GM21786 (cell line): Measurements from ENCODE around the gene KHSRP.

Experiments used
- ATAC-seq: cut with Tn5 transposase; IDR thresholded peaks from one replicate; pipeline ENCODE4 v1.9.1; 2021; ENCODE audit not compliant: unreplicated experiment

KHSRP gene, protein sequence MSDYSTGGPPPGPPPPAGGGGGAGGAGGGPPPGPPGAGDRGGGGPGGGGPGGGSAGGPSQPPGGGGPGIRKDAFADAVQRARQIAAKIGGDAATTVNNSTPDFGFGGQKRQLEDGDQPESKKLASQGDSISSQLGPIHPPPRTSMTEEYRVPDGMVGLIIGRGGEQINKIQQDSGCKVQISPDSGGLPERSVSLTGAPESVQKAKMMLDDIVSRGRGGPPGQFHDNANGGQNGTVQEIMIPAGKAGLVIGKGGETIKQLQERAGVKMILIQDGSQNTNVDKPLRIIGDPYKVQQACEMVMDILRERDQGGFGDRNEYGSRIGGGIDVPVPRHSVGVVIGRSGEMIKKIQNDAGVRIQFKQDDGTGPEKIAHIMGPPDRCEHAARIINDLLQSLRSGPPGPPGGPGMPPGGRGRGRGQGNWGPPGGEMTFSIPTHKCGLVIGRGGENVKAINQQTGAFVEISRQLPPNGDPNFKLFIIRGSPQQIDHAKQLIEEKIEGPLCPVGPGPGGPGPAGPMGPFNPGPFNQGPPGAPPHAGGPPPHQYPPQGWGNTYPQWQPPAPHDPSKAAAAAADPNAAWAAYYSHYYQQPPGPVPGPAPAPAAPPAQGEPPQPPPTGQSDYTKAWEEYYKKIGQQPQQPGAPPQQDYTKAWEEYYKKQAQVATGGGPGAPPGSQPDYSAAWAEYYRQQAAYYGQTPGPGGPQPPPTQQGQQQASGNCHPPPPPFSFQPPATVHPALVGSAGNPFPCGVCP

GRCh38 chr19:6424195-6424938 is at the start of gene KHSRP:
TSS of gene KHSRP (minus strand) at chr19:6424811. CDS start at chr19:6424701, 110 bp downstream.
- no peak for ATAC-seq

DNA sequence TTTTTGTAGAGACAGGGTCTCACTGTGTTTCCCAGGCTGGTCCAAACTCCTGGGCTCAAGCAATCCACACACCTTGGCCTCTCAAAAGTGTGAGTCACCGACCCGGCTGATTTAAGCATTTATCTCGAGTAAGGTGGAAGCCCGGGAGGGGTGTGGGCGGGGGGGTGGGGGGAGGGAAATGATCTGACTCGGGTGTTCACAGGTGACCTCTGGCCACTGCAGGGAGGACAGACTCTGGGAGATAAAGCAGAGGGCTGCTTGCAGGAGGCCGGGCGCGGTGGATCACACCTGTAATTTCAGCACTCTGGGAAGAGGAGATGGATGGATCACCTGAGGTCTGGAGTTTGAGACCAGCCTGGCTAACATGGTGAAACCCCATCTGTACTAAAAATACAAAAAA is 49.0 kb upstream of the KHSRP start:
- ATAC-seq, result no peak

DNA sequence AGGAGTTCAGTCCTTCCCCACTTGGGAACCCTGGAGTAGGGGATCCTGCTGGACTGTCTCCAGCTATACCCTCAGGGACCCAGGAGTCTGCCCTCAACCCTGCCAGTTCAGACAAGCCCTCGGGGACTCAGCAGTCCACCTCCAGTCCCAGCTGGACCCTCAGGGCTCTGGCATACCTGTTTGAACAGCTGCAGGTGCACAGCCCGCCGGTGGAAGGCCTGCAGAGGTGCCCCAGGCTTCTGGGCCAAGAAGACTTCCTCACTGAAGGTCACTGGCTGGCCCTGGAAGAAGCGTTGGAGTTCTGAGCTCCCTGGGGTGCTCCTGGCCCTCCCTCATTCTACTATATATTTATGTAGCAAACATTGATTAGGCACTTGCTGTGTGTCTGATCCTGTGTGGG is 48.1 kb upstream of the KHSRP start:
- no peak for ATAC-seq

DNA sequence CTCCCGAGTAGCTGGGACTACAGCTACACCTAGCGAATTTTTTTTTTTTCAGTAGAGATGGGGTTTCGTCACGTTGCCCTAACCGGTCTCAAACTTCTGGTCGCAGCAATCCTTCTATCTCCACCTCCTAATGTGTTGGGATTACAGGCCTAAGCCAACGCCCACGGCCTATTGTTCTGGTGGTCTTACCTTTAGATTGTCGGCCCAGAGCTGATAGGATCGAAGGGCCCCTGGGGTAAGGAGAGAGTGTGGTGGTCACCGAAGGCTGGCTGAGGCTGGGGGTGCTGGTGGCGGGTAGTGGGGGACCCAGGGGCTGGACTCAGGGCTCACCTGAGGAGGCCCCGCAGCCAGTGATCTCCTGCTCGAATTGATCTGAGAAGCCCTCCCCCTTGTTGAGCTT is 46.5 kb upstream of the KHSRP start:
- ATAC-seq, result no peak

DNA sequence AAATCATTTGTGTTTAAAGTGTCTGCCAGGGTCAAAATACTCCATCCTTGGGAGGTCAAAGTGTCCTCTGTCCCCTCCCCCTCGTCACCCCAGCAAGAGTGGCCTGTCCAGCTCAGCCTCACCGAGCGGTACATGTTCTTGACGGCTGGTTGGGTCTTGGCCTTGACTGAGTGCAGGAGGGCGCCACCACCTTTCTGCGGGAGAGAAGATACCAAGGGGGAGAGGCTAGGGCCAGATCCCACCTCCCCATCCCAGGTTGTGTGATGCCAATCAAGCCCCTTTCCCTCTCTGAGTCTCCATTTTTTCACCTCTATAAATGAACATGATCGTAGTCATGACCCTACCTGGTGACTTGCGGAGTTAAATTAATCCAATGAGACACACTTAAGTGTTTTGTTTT is 45.6 kb upstream of the KHSRP start:
- no peak for ATAC-seq

- ATAC-seq, result no peak
Measured at GRCh38 chr19:6467384-6467783, 42.8 kb upstream of the KHSRP start.

GRCh38 chr19:6466526-6467248 is 42.1 kb upstream of the KHSRP start:
- ATAC-seq, result no peak

DNA sequence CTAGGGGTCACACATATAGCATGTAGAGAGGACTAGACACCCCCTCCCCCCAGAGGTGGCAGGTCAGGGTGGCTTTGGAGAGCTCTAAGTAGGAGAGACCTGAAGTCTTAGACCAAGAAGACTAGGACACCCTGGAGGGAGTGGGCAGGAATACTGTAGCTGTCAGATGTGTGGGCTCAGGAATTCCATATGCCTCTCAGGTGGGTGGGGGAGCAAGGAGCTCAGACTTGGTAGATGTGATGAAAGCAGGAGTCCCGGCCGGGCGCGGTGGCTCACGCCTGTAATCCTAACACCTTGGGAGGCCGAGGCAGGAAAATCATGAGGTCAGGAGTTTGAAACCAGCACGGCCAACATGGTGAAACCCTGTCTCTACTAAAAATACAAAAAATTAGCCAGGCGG is 41.1 kb upstream of the KHSRP start:
- no peak for ATAC-seq

GRCh38 chr19:6465006-6465405 is 40.4 kb upstream of the KHSRP start:
- ATAC-seq, result no peak

DNA sequence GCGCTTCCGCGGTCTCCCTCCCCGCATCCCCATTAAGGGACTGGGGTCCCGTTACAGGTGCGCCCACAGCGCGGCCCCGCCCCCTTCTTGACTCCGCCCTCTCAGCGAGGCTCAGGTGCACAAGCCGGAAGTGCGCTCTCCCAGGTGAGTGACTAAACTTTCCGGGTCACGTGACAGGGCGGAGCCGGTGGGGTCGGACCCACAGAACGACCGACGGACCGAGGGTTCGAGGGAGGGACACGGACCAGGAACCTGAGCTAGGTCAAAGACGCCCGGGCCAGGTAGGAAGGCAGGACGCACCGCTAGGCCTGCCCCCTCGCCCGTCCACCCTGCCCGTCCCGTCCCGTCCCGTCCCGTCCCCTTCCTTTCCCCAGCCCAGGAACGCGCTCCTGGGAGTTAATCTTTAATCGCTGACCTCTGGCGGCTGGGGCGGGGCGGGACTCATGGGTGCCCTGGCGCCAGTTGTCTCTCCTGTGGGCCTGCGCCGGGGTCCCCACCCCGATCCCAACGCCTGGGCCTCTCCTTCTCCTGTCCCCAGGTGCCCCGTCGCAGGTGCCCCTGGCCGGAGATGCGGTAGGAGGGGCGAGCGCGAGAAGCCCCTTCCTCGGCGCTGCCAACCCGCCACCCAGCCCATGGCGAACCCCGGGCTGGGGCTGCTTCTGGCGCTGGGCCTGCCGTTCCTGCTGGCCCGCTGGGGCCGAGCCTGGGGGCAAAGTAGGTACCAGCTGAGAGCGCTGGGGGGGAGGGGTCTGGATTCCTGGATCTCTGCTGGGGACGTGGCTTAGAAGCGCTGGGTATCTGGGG is 39.7 kb upstream of the KHSRP start, which contains the start of gene CRB3:
TSS of gene CRB3 (plus strand) at position 202 of the 804 bp plus-strand sequence. CDS start at position 633, 431 bp downstream.
- ATAC-seq, result no peak

GRCh38 chr19:6460099-6460884 is 35.7 kb upstream of the KHSRP start:
- peak; percentile 60 for ATAC-seq

GRCh38 chr19:6459262-6460098 is 34.9 kb upstream of the KHSRP start, which contains the start of gene SLC25A23:
TSS of gene SLC25A23 (minus strand) at chr19:6459792. CDS start at chr19:6459628, 164 bp downstream.
- no peak for ATAC-seq

DNA sequence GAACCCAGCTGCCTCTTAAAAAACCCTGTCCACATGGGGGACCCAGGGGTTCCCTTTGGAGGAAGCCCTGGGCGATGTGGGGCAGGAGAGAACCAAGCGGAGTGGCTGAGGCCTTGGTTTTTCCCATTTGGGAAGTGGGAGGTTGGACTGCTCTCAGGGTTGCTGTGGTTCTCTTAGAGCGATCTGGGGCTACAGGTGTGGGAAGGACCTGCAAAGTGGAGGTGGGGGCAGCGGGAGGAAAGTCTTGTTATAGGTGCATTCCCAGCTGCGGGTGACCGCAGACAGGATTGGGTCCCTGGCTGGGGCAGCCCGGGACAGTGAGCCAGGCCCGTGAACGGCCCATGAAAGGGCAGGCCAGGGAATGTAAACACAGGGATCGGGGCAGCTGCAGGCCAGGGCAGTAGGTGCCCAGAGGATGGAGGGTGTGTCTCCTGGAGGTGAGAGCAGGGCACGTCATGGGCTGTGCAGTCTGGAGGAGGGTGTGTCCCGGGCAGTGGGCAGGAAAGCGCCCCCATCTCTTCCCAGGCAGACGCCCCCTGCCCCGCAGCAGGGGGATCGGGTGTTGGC is 34.2 kb upstream of the KHSRP start:
- ATAC-seq, result no peak

- ATAC-seq, result no peak
Measured at GRCh38 chr19:6457958-6458694, 33.5 kb upstream of the KHSRP start.

DNA sequence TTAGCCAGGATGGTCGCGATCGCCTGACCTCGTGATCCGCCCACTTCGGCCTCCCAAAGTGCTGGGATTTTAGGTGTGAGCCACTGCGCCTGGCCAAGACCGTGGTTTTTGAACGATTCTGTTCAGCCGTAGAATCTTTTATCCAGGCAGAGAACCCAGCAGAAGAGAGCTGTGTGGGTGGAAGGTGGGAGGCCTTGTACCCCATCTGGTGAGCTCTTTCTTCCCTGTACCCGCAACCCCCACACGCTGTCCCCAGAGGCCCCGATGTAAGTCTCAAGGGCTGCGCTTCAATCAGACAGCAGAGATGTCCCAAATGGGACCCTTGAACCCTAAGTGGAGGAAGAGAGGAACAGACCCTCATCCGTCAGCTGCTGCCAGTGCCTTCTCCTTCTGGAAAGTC is 31.3 kb upstream of the KHSRP start:
- no peak for ATAC-seq

DNA sequence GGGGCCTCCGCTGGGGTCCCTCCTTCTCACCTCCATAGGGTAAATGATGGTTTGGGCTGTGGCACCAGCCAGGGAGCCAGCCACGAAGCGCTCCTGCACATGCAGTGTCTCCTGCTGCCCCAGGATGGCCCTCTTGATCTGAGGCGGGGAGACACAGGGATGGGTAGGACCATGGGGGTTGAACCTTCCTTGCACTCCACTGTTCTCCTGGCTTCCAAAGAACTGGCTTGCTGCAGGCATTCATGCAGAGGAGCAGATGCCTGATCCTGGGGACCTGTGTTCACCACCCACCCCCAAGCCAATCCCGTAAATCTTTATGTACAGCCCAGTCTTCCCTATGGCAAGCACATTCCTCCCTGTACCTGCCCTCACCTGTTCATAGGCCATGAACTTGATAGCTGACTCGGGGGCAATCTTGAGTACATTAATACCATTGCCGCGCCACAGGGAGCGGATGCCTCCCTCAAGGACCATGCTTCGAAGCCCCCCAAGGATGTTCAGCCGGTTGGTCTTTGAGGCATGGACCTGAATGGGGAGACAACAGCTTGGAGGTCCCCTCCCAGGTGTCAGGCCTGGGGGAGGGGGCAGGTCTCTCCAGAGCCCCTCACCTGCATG is 29.4 kb upstream of the KHSRP start:
- no peak for ATAC-seq

DNA sequence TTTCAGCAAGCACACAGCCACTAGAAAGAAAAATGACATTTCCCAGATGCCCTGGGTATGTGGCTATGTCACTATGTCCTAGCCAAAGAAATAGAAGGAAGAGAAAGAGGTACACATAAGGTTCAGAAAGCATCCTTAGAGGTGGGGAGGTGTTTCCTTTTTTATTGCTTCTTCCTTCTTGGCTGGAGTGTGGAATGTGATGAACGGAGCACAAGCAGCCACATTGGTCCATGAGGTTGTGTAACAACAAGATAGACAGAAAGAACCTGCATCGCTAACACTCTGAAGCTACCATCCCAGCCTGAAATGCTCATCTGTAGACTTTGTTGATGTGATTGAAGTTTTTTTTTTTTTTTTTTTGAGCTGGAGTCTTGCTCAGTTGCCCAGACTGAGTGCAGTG is 28.3 kb upstream of the KHSRP start:
- ATAC-seq, result no peak
